ENCODE data around the gene RABIF. TPM values are rescaled to one million over a fixed set of nuclear protein-coding genes. Genes with fewer than 3 reads are reported as not detected.
A peak's percentile ranks its signal among the peaks of the same experiment; 100 is the strongest.

Gene RABIF
- total RNA-seq, 1 donor from 2014 or later = 7.0 TPM

DNA sequence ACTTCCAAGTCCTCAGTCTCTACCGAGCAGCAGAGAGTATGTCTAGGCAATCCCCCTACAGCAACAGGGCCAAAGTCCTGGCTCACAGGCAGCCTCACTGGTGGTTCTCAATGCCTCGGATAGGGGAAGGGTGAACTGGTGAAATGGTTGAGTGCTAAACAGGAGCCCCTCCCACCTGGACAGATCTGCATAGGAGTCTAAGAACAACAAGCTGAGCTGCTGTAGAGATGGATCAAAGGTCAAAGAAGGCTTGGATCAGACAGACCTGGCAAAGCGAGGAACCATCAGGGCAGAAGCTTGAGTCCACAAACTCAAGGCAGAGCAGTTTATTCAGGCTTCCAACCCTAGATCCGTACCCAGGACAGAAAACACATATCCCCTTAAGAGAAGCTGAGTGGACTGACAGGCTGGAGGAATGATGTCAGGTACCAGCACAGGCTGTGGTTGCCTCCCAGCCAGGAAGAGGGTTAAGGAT, 31.8 kb downstream of the RABIF start:
- H3K36me3 Mint-ChIP-seq = peaks cover 10% of the 10 kb centered on the region
- H3K27me3 Mint-ChIP-seq = no peaks in the 10 kb centered on the region
- H3K4me3 Mint-ChIP-seq = peak overlapping the region; percentile 41
- H3K27ac Mint-ChIP-seq = no peak overlapping the region
- DNase-seq (ENCODE audit: extremely low spot score, unreplicated experiment) = no peak
- no peaks in the 10 kb centered on the region for H3K9me3 Mint-ChIP-seq
- TF ChIP-seq, protein P1, sequence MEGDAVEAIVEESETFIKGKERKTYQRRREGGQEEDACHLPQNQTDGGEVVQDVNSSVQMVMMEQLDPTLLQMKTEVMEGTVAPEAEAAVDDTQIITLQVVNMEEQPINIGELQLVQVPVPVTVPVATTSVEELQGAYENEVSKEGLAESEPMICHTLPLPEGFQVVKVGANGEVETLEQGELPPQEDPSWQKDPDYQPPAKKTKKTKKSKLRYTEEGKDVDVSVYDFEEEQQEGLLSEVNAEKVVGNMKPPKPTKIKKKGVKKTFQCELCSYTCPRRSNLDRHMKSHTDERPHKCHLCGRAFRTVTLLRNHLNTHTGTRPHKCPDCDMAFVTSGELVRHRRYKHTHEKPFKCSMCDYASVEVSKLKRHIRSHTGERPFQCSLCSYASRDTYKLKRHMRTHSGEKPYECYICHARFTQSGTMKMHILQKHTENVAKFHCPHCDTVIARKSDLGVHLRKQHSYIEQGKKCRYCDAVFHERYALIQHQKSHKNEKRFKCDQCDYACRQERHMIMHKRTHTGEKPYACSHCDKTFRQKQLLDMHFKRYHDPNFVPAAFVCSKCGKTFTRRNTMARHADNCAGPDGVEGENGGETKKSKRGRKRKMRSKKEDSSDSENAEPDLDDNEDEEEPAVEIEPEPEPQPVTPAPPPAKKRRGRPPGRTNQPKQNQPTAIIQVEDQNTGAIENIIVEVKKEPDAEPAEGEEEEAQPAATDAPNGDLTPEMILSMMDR (conservative IDR thresholded peaks at IDR 0.05) = no peak
- H3K4me1 Mint-ChIP-seq (ENCODE audit: unreplicated experiment) = peaks cover 10% of the 10 kb centered on the region

DNA sequence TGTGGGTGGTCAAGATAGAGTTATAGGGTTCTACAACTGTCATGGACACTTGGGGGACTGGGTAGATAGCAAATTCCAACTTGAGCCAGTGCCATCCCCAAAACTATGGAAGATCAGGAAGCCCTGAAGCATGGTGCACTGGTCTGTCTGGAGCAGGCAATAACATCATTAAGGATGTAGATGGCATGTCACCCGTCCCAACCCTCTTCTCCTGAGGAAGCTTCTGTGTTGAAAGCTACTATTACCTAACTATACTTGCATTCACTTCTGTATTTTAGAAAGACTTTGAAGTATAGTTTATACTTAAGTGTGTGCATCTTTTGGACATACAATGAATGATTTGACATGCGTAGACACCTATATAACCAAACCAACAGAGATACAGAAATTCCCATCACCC, 32.9 kb downstream of the RABIF start:
- peaks cover 10% of the 10 kb centered on the region for H3K36me3 Mint-ChIP-seq
- DNase-seq (ENCODE audit: extremely low spot score, unreplicated experiment) = no peak
- no peaks in the 10 kb centered on the region for H3K9me3 Mint-ChIP-seq
- no peaks in the 10 kb centered on the region for H3K27me3 Mint-ChIP-seq
- peaks cover 4% of the 10 kb centered on the region for H3K4me1 Mint-ChIP-seq (ENCODE audit: unreplicated experiment)
- H3K4me3 Mint-ChIP-seq = no peak overlapping the region
- no peak overlapping the region for H3K27ac Mint-ChIP-seq
- TF ChIP-seq, protein P1 (conservative IDR thresholded peaks at IDR 0.05) = no peak

DNA sequence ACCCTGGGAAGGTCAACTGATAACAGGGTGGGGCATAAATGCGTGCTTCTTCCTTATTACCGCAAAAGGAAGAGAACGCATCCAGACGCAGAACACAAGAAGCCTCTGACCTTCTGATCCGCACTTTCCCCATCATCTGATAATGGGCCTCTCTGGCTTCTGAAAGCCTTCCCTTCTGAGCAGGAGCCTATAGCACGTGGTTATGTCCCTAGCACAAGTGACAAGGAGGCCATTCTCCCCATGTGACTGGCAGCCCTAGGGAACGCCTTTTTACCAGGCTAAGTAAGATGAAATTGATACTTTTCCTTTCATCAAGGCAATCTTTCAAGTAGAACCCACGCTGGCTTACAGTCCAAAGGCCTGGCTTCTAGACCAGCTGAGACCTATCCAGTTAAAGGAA, 34.2 kb downstream of the RABIF start:
- Mint-ChIP-seq H3K9me3 (no peaks in the 10 kb centered on the region), H3K4me3 (no peak overlapping the region), H3K27ac (no peak overlapping the region), H3K4me1 (ENCODE audit: unreplicated experiment) (peaks cover 2% of the 10 kb centered on the region), H3K36me3 (peaks cover 10% of the 10 kb centered on the region), H3K27me3 (no peaks in the 10 kb centered on the region)
- DNase-seq (ENCODE audit: extremely low spot score, unreplicated experiment) = no peak
- TF ChIP-seq, protein P1 (conservative IDR thresholded peaks at IDR 0.05) = no peak

DNA sequence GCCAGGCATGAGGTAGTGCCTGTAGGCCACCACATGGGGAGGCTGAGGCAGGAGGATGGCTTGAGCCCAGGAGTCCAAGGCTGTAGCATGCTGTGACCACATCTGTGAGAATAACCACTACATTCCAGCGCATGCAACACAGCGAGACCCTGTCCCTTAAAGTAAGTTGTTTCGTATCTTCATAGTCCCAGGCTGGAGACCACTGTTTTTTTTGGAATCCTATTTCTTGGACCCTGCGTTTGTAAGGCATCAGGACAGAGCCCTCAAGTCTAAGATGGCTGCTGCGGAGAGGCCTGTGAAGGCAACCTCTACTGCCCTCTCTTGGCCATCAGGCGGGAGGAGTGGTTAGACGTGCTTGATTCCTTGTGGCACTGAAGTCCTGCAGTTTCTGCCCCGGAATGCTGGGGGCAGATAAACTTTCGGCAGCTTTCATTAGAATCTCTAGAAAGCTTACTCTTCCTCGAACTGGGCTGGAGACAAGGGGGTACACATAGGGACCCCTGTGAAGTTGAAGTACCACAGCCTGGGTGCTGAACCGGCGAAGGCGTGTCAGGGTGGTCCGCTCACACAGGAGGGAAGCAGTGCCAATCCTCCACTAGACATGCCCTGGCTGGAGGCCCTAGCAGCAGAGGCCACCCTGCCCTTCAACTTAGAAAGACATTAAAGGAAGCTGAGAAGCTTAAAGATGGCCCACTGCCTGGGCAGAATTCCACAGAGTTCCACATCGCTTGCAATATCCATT, 36.6 kb downstream of the RABIF start:
- no peaks in the 10 kb centered on the region for H3K4me1 Mint-ChIP-seq (ENCODE audit: unreplicated experiment)
- no peak for DNase-seq (ENCODE audit: extremely low spot score, unreplicated experiment)
- H3K27me3 Mint-ChIP-seq = no peaks in the 10 kb centered on the region
- H3K9me3 Mint-ChIP-seq = no peaks in the 10 kb centered on the region
- TF ChIP-seq, protein P1 (conservative IDR thresholded peaks at IDR 0.05) = peak; percentile 74
- H3K36me3 Mint-ChIP-seq = peaks cover 10% of the 10 kb centered on the region
- H3K4me3 Mint-ChIP-seq = no peak overlapping the region
- no peak overlapping the region for H3K27ac Mint-ChIP-seq

DNA sequence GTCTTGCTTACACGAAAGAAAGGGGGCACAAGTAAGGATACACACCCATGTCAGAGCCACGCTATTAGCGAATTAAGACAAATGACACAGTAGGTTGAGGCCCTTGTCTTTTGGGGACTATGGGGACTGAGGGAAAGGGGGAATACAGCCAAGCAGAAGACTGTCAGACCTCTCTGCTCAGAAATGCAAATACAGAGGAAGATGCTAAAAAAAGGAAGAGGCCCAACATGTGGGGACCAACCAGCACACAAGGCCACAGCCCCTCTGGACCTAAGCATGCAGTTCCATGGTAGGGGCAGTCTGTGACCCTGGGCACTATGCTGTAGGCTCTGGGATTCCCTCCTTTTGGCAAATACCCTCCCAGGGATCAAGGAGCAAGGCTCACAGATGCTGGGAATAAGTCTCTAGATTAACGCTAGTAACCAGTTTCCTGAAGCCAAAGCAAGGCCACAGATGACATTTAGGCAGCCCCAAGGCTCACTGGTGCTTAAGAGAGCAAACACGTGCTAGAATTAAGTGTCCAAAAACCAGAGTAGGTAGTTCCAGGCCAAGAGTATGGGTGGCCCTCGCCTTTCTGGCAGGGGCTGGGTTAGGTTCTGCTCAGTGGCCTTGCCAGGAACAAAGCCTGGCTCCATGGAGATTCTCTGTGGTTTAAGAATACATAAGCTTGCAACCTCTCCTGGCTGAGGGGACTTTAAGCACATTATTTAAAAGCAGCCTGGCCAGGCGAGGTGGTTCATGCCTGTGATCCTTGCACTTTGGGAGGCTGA, 38.2 kb downstream of the RABIF start:
- H3K9me3 Mint-ChIP-seq = no peaks in the 10 kb centered on the region
- H3K36me3 Mint-ChIP-seq = peaks cover 7% of the 10 kb centered on the region
- TF ChIP-seq, protein P1 (conservative IDR thresholded peaks at IDR 0.05) = no peak
- no peaks in the 10 kb centered on the region for H3K4me1 Mint-ChIP-seq (ENCODE audit: unreplicated experiment)
- no peak overlapping the region for H3K4me3 Mint-ChIP-seq
- no peak overlapping the region for H3K27ac Mint-ChIP-seq
- DNase-seq (ENCODE audit: extremely low spot score, unreplicated experiment) = no peak
- no peaks in the 10 kb centered on the region for H3K27me3 Mint-ChIP-seq

Data from type B pancreatic cell (in vitro differentiated cells).